ENCODE measurements around the gene DEFB119. TPM values are rescaled to one million over a fixed set of nuclear protein-coding genes. Genes with fewer than 3 reads are reported as not detected.

DEFB119 gene
- total and polyA plus RNA-seq, 9 of the 15 experiments (the other 6 are each of a cell fraction or from before 2014, with no cell fraction given): not detected

DNA sequence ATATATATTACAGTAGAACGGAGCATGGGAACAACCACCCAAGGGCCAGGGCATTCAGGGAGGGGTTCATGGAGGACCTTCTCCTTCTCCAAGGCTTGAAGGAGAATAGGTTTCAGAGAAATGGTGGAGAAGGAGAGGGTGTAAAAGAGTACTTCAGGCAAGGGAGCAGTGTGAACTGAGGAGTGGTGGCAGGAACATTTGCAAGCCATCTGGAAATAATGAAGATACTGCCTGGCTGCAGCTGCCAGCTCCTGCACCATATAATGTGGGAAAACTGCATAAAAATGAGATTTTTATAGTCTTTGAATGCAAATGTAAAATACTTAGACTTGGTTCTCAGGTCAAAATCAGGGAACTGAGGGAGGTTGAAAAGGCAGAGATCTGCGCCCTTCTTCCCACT is 25.3 kb upstream of the DEFB119 start:
- WGBS (ENCODE audit: insufficient coverage, low coverage, missing lambda C conversion rate): 3% methylated on average over 2 of the region's 2 CpGs
- H3K36me3 ChIP-seq (ENCODE audit: control insufficient read depth, insufficient read depth, low read length): no peaks in the 10 kb centered on the region
- FAIRE-seq: no peak

More for the DNA sequence above, 25.3 kb upstream of the DEFB119 start:
- DNase-seq (ENCODE audit: extremely low read depth in 1 of 4, low spot score in 3 of 4): no peak
- Histone ChIP-seq H3K9ac (ENCODE audit: insufficient read depth in 1 of 2, low read depth in 2 of 2, low read length in 2 of 2) (no peak overlapping the region), H3K4me2 (ENCODE audit: insufficient read depth, low read length) (no peak overlapping the region), H3K4me3 (no peak overlapping the region), H3K79me2 (ENCODE audit: control insufficient read depth, insufficient read depth, low read length) (no peaks in the 10 kb centered on the region), H2AFZ (ENCODE audit: low read depth, low read length) (no peak overlapping the region), H3K27ac (ENCODE audit: extremely low read depth, low read depth, low read length) (no peak overlapping the region), H4K20me1 (replicated peaks; ENCODE audit: control insufficient read depth, insufficient read depth, low read length) (no peaks in the 10 kb centered on the region), H3K9me3 (replicated peaks; ENCODE audit: control insufficient read depth, insufficient read depth, low read depth, low read length) (no peaks in the 10 kb centered on the region), H3K27me3 (ENCODE audit: control insufficient read depth in 2 of 2, insufficient read depth in 2 of 2, low read length in 2 of 2) (peaks cover 0 to 2% of the 10 kb centered on the region in 2 experiments; a peak in 1 of 5 replicates), H3K4me1 (replicated peaks in 1 of 2; ENCODE audit: control insufficient read depth in 2 of 2, insufficient read depth in 2 of 2, low read length in 2 of 2) (no peaks in the 10 kb centered on the region), H3K9me1 (ENCODE audit: control insufficient read depth, insufficient read depth, low read length) (no peaks in the 10 kb centered on the region)
- ChIA-PET CTCF (ENCODE audit: low intra/inter-chr PET ratio) (no interaction called here), POLR2A (no interaction called here)
- intact Hi-C loops (cut with micrococcal nuclease) (no loop called here), in situ Hi-C loops (cut with MboI) (no loop called here)
- TF ChIP-seq GTF2F1 (IDR thresholded peaks at IDR 0.05; ENCODE audit: low read depth, low read length): no peak
- TF ChIP-seq SRSF1 (IDR thresholded peaks at IDR 0.05; ENCODE audit: low read depth, low read length): no peak
- no peak for TF ChIP-seq KDM4B (IDR thresholded peaks at IDR 0.05; ENCODE audit: borderline replicate concordance in 2 of 2, low read depth in 1 of 2)
- TF ChIP-seq ZNF695 (CRISPR knock-in tag; IDR thresholded peaks at IDR 0.05): no peak
- TF ChIP-seq, protein P1, sequence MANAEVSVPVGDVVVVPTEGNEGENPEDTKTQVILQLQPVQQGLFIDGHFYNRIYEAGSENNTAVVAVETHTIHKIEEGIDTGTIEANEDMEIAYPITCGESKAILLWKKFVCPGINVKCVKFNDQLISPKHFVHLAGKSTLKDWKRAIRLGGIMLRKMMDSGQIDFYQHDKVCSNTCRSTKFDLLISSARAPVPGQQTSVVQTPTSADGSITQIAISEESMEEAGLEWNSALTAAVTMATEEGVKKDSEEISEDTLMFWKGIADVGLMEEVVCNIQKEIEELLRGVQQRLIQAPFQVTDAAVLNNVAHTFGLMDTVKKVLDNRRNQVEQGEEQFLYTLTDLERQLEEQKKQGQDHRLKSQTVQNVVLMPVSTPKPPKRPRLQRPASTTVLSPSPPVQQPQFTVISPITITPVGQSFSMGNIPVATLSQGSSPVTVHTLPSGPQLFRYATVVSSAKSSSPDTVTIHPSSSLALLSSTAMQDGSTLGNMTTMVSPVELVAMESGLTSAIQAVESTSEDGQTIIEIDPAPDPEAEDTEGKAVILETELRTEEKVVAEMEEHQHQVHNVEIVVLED (CRISPR knock-in tag; IDR thresholded peaks at IDR 0.05): no peak
- TF ChIP-seq, protein P2, sequence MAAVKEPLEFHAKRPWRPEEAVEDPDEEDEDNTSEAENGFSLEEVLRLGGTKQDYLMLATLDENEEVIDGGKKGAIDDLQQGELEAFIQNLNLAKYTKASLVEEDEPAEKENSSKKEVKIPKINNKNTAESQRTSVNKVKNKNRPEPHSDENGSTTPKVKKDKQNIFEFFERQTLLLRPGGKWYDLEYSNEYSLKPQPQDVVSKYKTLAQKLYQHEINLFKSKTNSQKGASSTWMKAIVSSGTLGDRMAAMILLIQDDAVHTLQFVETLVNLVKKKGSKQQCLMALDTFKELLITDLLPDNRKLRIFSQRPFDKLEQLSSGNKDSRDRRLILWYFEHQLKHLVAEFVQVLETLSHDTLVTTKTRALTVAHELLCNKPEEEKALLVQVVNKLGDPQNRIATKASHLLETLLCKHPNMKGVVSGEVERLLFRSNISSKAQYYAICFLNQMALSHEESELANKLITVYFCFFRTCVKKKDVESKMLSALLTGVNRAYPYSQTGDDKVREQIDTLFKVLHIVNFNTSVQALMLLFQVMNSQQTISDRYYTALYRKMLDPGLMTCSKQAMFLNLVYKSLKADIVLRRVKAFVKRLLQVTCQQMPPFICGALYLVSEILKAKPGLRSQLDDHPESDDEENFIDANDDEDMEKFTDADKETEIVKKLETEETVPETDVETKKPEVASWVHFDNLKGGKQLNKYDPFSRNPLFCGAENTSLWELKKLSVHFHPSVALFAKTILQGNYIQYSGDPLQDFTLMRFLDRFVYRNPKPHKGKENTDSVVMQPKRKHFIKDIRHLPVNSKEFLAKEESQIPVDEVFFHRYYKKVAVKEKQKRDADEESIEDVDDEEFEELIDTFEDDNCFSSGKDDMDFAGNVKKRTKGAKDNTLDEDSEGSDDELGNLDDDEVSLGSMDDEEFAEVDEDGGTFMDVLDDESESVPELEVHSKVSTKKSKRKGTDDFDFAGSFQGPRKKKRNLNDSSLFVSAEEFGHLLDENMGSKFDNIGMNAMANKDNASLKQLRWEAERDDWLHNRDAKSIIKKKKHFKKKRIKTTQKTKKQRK (IDR thresholded peaks at IDR 0.05; ENCODE audit: borderline replicate concordance, low read depth, low read length): no peak
- no peak for TF ChIP-seq ZBTB8A (IDR thresholded peaks at IDR 0.05; ENCODE audit: partially characterized antibody)
- TF ChIP-seq, protein P3, sequence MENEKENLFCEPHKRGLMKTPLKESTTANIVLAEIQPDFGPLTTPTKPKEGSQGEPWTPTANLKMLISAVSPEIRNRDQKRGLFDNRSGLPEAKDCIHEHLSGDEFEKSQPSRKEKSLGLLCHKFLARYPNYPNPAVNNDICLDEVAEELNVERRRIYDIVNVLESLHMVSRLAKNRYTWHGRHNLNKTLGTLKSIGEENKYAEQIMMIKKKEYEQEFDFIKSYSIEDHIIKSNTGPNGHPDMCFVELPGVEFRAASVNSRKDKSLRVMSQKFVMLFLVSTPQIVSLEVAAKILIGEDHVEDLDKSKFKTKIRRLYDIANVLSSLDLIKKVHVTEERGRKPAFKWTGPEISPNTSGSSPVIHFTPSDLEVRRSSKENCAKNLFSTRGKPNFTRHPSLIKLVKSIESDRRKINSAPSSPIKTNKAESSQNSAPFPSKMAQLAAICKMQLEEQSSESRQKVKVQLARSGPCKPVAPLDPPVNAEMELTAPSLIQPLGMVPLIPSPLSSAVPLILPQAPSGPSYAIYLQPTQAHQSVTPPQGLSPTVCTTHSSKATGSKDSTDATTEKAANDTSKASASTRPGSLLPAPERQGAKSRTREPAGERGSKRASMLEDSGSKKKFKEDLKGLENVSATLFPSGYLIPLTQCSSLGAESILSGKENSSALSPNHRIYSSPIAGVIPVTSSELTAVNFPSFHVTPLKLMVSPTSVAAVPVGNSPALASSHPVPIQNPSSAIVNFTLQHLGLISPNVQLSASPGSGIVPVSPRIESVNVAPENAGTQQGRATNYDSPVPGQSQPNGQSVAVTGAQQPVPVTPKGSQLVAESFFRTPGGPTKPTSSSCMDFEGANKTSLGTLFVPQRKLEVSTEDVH (IDR thresholded peaks at IDR 0.05; ENCODE audit: low read depth, partially characterized antibody): no peak
- BruUV-seq (replicated peaks): no TSS peak
- no peak for ATAC-seq
